ENCODE results near the gene ZNF469. TPM values are rescaled to one million over a fixed set of nuclear protein-coding genes. Genes with fewer than 3 reads are reported as not detected.

Gene ZNF469
- total RNA-seq = 3.9 and 4.2 TPM in 2 replicates

- Mint-ChIP-seq H3K36me3 (ENCODE audit: low read depth) (no peaks in the 10 kb centered on the region), H3K4me3 (peak within 1 kb of the TSS; percentile 66)
These were observed at the start of gene ZNF469 for GRCh38 chr16:88382491-88383400. Gene ZNF469, plus strand, starts transcription at chr16:88382959. Its CDS starts 44,512 bp downstream, at chr16:88427471.

GRCh38 chr16:88333848-88334777, 48.6 kb upstream of the ZNF469 start:
- no peak for TF ChIP-seq CTCF (IDR thresholded peaks at IDR 0.05)
- POLR2A ChIA-PET = no interaction called here
- CTCF ChIA-PET = no interaction called here
- Mint-ChIP-seq H3K27ac (no peak overlapping the region), H3K36me3 (ENCODE audit: low read depth) (no peaks in the 10 kb centered on the region), H3K4me1 (peaks cover 4% of the 10 kb centered on the region), H3K4me3 (no peak overlapping the region), H3K27me3 (peaks cover 11% of the 10 kb centered on the region), H3K9me3 (no peaks in the 10 kb centered on the region)
- DNase-seq (no peak), ATAC-seq (ENCODE audit: low read depth) (no peak)
- intact Hi-C loops (cut with micrococcal nuclease) = no loop called here

More at GRCh38 chr16:88382491-88383400, at the start of gene ZNF469:
- no peak within 1 kb of the TSS for H3K27ac Mint-ChIP-seq
- H3K9me3 Mint-ChIP-seq = no peaks in the 10 kb centered on the region
- H3K4me1 Mint-ChIP-seq = peaks cover 13% of the 10 kb centered on the region
- peaks cover 29% of the 10 kb centered on the region for H3K27me3 Mint-ChIP-seq
- intact Hi-C loops (cut with micrococcal nuclease) = no loop called here
- TF ChIP-seq CTCF (IDR thresholded peaks at IDR 0.05) = no peak
- DNase-seq = no peak
- peak; percentile 47 for ATAC-seq (ENCODE audit: low read depth)
- CTCF ChIA-PET = no interaction called here
- POLR2A ChIA-PET = no interaction called here

GRCh38 chr16:88334778-88335720, 47.7 kb upstream of the ZNF469 start:
- Mint-ChIP-seq H3K27ac (no peak overlapping the region), H3K4me3 (no peak overlapping the region), H3K4me1 (peaks cover 4% of the 10 kb centered on the region), H3K36me3 (ENCODE audit: low read depth) (no peaks in the 10 kb centered on the region), H3K9me3 (no peaks in the 10 kb centered on the region), H3K27me3 (peaks cover 12% of the 10 kb centered on the region)
- TF ChIP-seq CTCF (IDR thresholded peaks at IDR 0.05) = no peak
- CTCF ChIA-PET = no interaction called here
- ATAC-seq (ENCODE audit: low read depth) = no peak
- intact Hi-C loops (cut with micrococcal nuclease) = no loop called here
- DNase-seq = no peak
- POLR2A ChIA-PET = no interaction called here

GRCh38 chr16:88337021-88337420, 45.7 kb upstream of the ZNF469 start:
- POLR2A ChIA-PET = no interaction called here
- CTCF ChIA-PET = no interaction called here
- H3K4me1 Mint-ChIP-seq = peaks cover 4% of the 10 kb centered on the region
- H3K4me3 Mint-ChIP-seq = no peak overlapping the region
- H3K9me3 Mint-ChIP-seq = no peaks in the 10 kb centered on the region
- ATAC-seq (ENCODE audit: low read depth) (no peak), DNase-seq (no peak)
- intact Hi-C loops (cut with micrococcal nuclease) = no loop called here
- H3K27ac Mint-ChIP-seq = no peak overlapping the region
- H3K36me3 Mint-ChIP-seq (ENCODE audit: low read depth) = no peaks in the 10 kb centered on the region
- H3K27me3 Mint-ChIP-seq = peaks cover 17% of the 10 kb centered on the region
- no peak for TF ChIP-seq CTCF (IDR thresholded peaks at IDR 0.05)

All from activated B cell treated with CpG ODN at 0.5 μM for 24 hours (primary cell).